Measurements from ENCODE around the gene LSM7. TPM values are rescaled to one million over a fixed set of nuclear protein-coding genes. Genes with fewer than 3 reads are reported as not detected.

Gene LSM7
- total RNA-seq, 1 experiment from 2014 or later = 195 TPM

- DNase-seq (ENCODE audit: low read depth) = no peak
Observed at GRCh38 chr19:2280633-2281264, 47.6 kb downstream of the LSM7 start.

- no peak for DNase-seq (ENCODE audit: low read depth)
Observed at GRCh38 chr19:2278459-2279158, 49.8 kb downstream of the LSM7 start.

DNA sequence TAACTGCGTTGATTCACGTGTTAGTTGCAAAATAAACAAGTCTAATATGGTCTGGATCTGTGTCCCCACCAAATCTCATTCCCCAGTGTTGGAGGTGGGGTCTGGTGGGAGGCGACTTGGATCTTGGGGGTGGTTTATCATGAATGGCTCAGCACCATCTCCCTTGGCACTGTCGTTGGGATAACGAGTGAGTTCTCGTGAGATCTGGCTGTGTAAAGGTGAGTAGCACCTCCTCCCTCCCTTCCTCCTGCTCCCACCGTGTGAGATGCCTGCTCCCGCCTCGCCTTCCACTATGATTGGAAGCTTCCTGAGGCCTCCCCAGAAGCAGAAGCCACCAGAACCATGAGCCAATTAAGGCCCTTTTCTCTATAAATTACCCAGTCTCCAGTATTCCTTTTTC, 51.2 kb downstream of the LSM7 start:
- DNase-seq (ENCODE audit: low read depth) = no peak

DNA sequence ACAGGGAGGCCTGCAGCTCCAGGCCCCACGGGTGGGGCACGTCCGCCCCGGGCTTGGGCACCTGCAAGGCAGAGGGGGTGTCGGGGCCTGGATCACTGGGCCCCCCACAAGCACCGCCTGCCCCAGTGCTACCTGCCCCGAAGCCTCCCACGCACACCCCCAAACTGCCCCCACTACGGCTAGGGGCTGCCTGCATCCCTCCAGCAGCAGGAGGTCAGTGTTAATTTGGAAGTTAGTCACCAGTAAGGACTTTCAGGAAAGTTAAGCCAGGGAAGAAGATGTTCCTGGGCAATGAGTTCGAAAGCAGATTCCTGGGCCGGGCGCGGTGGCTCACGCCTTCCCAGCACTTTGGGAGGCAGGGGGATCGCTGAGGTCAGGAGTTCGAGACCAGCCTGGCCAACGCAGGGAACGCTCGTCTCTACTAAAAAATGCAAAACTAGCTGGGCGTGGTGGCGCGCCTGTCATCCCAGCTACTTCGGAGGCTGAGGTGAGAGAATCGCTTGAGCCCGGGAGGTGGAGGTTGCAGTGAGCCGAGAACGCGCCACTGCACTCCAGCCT, 51.9 kb downstream of the LSM7 start:
- no peak for DNase-seq (ENCODE audit: low read depth)

DNA sequence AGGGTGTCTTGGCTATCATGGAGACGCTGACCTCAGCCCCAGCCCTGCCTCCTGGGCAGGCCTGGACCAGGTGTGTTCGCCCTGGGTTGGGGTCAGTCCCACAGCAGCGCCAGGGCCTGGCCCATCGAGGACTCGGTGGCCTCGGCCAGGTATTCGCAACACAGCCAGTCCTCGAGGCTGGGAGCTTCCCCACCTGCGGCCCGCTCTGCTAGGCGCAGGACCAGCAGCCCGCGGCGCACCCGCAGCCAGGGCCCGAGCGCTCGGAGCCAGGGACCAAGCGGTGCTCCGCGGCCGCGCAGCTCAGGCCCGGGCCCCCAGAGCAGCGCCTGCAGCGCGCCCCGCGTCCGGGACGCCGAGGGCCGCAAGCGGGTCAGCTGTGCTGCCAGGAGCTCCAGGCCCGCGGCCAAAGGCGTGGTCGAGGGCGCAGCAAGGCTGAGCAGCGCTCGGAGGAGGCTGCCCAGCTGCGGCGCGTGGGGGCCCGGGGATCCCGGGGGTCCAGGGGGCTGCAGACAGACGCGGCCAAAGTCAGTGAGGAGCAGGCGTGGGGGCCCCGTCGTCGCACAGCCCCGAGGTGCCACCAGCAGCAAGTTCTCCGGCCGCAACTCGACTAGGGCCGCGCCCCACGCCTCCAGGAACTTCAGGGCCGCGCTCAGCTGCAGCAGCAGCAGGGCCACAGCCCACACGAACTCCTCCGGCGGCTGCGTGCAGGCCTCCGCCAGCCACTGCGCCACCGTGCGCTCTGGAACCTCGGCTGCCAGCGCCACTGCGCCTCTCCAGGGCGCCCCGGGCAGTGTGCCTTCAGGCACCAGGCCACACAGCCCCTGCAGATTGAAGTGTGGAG, 52.6 kb downstream of the LSM7 start:
- DNase-seq (ENCODE audit: low read depth) = no peak

DNA sequence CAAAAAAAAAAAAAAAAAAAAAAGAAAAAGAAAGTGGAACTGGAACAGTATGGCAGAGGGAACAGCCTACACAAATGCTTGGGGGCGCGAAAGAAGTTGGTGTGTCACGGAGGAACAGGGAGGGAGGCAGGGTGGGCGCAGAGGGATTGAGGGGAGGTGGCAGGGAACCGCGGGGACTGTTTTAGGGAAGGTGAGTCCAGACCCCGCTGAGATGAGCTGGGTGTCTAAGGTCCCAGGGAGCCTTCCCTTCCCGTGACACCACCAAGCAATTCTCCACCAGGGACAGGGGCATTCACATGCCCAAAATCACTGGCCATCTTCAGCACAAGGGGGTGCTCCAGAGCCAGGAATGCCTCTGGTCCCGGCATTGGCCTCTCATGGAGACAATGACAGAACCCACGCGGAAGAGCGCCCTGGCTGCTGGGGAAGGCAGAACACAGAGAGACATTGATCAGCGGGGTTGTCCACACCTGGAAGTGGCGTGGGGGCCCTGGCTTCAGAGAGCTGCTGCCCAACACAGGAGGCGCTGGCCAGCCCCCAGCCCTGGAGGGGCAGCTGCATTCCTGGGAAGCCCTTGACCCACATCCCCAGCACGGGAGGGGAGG, 53.4 kb downstream of the LSM7 start:
- peak; percentile 65 for DNase-seq (ENCODE audit: low read depth)

- no peak for DNase-seq (ENCODE audit: low read depth)
Observed at GRCh38 chr19:2274185-2274711, 54.1 kb downstream of the LSM7 start.

GRCh38 chr19:2273356-2274184, 54.8 kb downstream of the LSM7 start:
- peak; percentile 82 for DNase-seq (ENCODE audit: low read depth)

Other genes with a start within 250 kb of the LSM7 start
- gene MOB3A, start 232.3 kb downstream of the LSM7 start, total RNA-seq (2014; rRNA removed) = 26.5 and 33.9 TPM in 2 replicates
- gene IZUMO4, start 231.7 kb downstream of the LSM7 start, total RNA-seq (2014; rRNA removed) = 0.83 and 1.2 TPM in 2 replicates
- 112 and 125 TPM in 2 replicates for gene AP3D1, start 177.0 kb downstream of the LSM7 start, total RNA-seq (2014; rRNA removed)
- 7.4 and 7.5 TPM in 2 replicates for gene DOT1L, start 164.7 kb downstream of the LSM7 start, total RNA-seq (2014; rRNA removed)
- 92.4 and 100 TPM in 2 replicates for gene PLEKHJ1, start 92.3 kb downstream of the LSM7 start, total RNA-seq (2014; rRNA removed)
- 31.7 and 41.6 TPM in 2 replicates for gene SF3A2, start 91.8 kb downstream of the LSM7 start, total RNA-seq (2014; rRNA removed)
- gene AMH, start 79.3 kb downstream of the LSM7 start, total RNA-seq (2014; rRNA removed) = 13.8 and 14.1 TPM in 2 replicates
- 219 TPM in 2 replicates for gene JSRP1, start 72.2 kb downstream of the LSM7 start, total RNA-seq (2014; rRNA removed)
- gene PEAK3, start 46.4 kb downstream of the LSM7 start, total RNA-seq (2014; rRNA removed) = 0.19 and 0.63 TPM in 2 replicates
- gene LINGO3, start 20.4 kb downstream of the LSM7 start, total RNA-seq (2014; rRNA removed) = not detected in 2 replicates
- 25.3 and 26.1 TPM in 2 replicates for gene SPPL2B, start 98 bp upstream of the LSM7 start, total RNA-seq (2014; rRNA removed)
- not detected in 2 replicates for gene TMPRSS9, start 31.7 kb upstream of the LSM7 start, total RNA-seq (2014; rRNA removed)
- 47.1 and 52.9 TPM in 2 replicates for gene TIMM13, start 99.0 kb upstream of the LSM7 start, total RNA-seq (2014; rRNA removed)
- 261 TPM in 2 replicates for gene LMNB2, start 128.4 kb upstream of the LSM7 start, total RNA-seq (2014; rRNA removed)
- gene GADD45B, start 147.5 kb upstream of the LSM7 start, total RNA-seq (2014; rRNA removed) = 42.6 and 49.8 TPM in 2 replicates